Gastroesophageal sphincter (tissue), 4 donors: Measurements from ENCODE around the gene ZNF491. TPM values are rescaled to one million over a fixed set of nuclear protein-coding genes. Genes with fewer than 3 reads are reported as not detected.
"Not testable (repeated sequence)": the region's sequence is repeated elsewhere in the genome, so short reads cannot be mapped to it uniquely, and the experiment has no call there.

Source experiments
- ATAC-seq: fragments of 150-250 bp; one replicate; pipeline ENCODE4 v1.9.1; 2016; ENCODE audit warnings: mild to moderate bottlenecking, moderate library complexity
- H3K27ac ChIP-seq, 4 donors: fragments of 200-600 bp; sonication (generic) in 3 of 4; 1 replicate in 3 of 4; 2 replicates in 1 of 4; pipeline ENCODE4 v1.5.1; 2016 to 2019
- H3K27me3 ChIP-seq: fragments of 200-600 bp; sonication (generic); one replicate; pipeline ENCODE4 v1.5.1; 2019
- H3K36me3 ChIP-seq, 2 donors: fragments of 200-600 bp; sonication (generic); one replicate each; pipeline ENCODE4 v1.5.1; 2019; ENCODE audit warnings: control low read depth in 1 of 2
- H3K4me1 ChIP-seq, 3 donors: fragments of 200-600 bp; sonication (generic); 1 replicate in 2 of 3; 2 replicates in 1 of 3; pipeline ENCODE4 v1.5.1; 2016 to 2019; ENCODE audit warnings: control low read depth in 2 of 3
- H3K4me3 ChIP-seq, 2 donors: fragments of 200-600 bp; sonication (generic); one replicate each; pipeline ENCODE4 v1.5.1; 2019; ENCODE audit warnings: mild to moderate bottlenecking in 1 of 2, moderate library complexity in 1 of 2
- H3K9me3 ChIP-seq, 3 donors: fragments of 200-600 bp; sonication (generic); one replicate each; pipeline ENCODE4 v1.5.1; 2017 to 2019; ENCODE audit warnings: control low read depth in 2 of 3
- CTCF ChIP-seq, 4 experiments: fragments of 200-600 bp in 2 of 4; fragments of 450-650 bp in 2 of 4; sonication (generic) in 1 of 4; IDR thresholded peaks; one replicate each; pipeline ENCODE4 v1.5.1; 2017 to 2019; ENCODE audit warnings: antibody characterized with exemption in 4 of 4, mild to moderate bottlenecking in 2 of 4, moderate library complexity in 2 of 4
- EP300 ChIP-seq: sonication (generic); formaldehyde crosslinking; IDR thresholded peaks from one replicate; pipeline ENCODE4 v1.6.1; 2017; ENCODE audit warnings: antibody characterized with exemption, mild to moderate bottlenecking
- POLR2A ChIP-seq, 2 donors: fragments of 450-650 bp; IDR thresholded peaks; one replicate each; pipeline ENCODE4 v1.6.1; 2017; ENCODE audit warnings: antibody characterized with exemption in 2 of 2, mild to moderate bottlenecking in 2 of 2, moderate library complexity in 1 of 2
- POLR2AphosphoS5 ChIP-seq: sonication (generic); formaldehyde crosslinking; IDR thresholded peaks from one replicate; pipeline ENCODE4 v1.6.1; 2017; ENCODE audit warnings: antibody characterized with exemption
- WGBS, 2 donors: methylation state at CpG; one replicate each; pipeline ENCODE4 v1.1.5; 2018; ENCODE audit warnings: low coverage in 1 of 2; 5-methylcytosine and 5-hydroxymethylcytosine counted together
- total RNA-seq, 4 donors: library from RNA; depleted of rRNA; stranded (reverse); fragments of >200 nt; gene quantifications; one replicate each; pipeline ENCODE4 v1.1.0, GENCODE V29; 2016

The ZNF491 gene
- total RNA-seq, 4 donors from 2014 or later = 1.8 to 3.7 (median 3.1) TPM

- WGBS, 2 donors = 0 to 1% methylated on average over 6 to 9 of the region's 59 CpGs
- TF ChIP-seq POLR2AphosphoS5 = peak; percentile 62
- no peak for TF ChIP-seq EP300
- TF ChIP-seq CTCF (IDR thresholded peaks at IDR 0.05) = no peak
- TF ChIP-seq POLR2A (IDR thresholded peaks at IDR 0.05) = peak; percentile 33 to 38
- Histone ChIP-seq H3K4me1 (peaks cover 0 to 23% (median 4%) of the 10 kb centered on the region in 3 donors), H3K27ac (peak within 1 kb of the TSS; percentile 27 to 84 (median 83)), H3K36me3 (no peaks in the 10 kb centered on the region), H3K27me3 (no peaks in the 10 kb centered on the region), H3K9me3 (no peaks in the 10 kb centered on the region), H3K4me3 (peak within 1 kb of the TSS; percentile 57 to 67)
- peak; percentile 98 for ATAC-seq
Measured at GRCh38 chr19:11848594-11849469, 50.5 kb downstream of the ZNF491 start, which contains the start of gene ZNF439. ZNF439 (plus strand) TSS chr19:11848726; CDS start chr19:11848868, 142 bp downstream.

- not testable (repeated sequence) for ATAC-seq, H3K4me3 ChIP-seq, H3K36me3 ChIP-seq, H3K9me3 ChIP-seq, H3K27ac ChIP-seq, H3K27me3 ChIP-seq
- H3K4me1 ChIP-seq = peaks cover 0 to 23% (median 4%) of the 10 kb centered on the region in 3 donors
- 83 to 92% methylated on average over 2 to 4 of the region's 4 CpGs for WGBS, 2 donors
Measured at GRCh38 chr19:11850289-11850688, 52.0 kb downstream of the ZNF491 start.

GRCh38 chr19:11853358-11853757 lies 55.0 kb downstream of the ZNF491 start:
- Histone ChIP-seq H3K9me3 (no peaks in the 10 kb centered on the region), H3K27ac (no peak overlapping the region), H3K27me3 (no peaks in the 10 kb centered on the region), H3K4me1 (peaks cover 0 to 17% (median 4%) of the 10 kb centered on the region in 3 donors), H3K4me3 (no peak overlapping the region), H3K36me3 (peaks cover 0 to 12% of the 10 kb centered on the region in 2 donors)
- no peak for ATAC-seq
- WGBS, 2 donors = 74 to 100% methylated on average over 3 of the region's 3 CpGs
- TF ChIP-seq EP300 (no peak), POLR2AphosphoS5 (no peak), CTCF (IDR thresholded peaks at IDR 0.05) (no peak), POLR2A (IDR thresholded peaks at IDR 0.05) (no peak)

- ATAC-seq = no peak
- no peak overlapping the region for H3K4me3 ChIP-seq
- no peaks in the 10 kb centered on the region for H3K27me3 ChIP-seq
- no peaks in the 10 kb centered on the region for H3K4me1 ChIP-seq
- H3K27ac ChIP-seq = no peak overlapping the region
- H3K36me3 ChIP-seq = peaks cover 0 to 20% of the 10 kb centered on the region in 2 donors
- no peak for TF ChIP-seq POLR2A (IDR thresholded peaks at IDR 0.05)
- no peak for TF ChIP-seq CTCF (IDR thresholded peaks at IDR 0.05)
- no peak for TF ChIP-seq EP300
- no peak for TF ChIP-seq POLR2AphosphoS5
- peaks cover 0 to 9% (median 0%) of the 10 kb centered on the region in 3 donors for H3K9me3 ChIP-seq
- WGBS, 2 donors = 98 to 99% methylated on average over 11 to 12 of the region's 12 CpGs
Measured at GRCh38 chr19:11856596-11857250, 58.4 kb downstream of the ZNF491 start.

Other genes with a start within 250 kb of the ZNF491 start
- gene ELOF1, start 239.3 kb upstream of the ZNF491 start, total RNA-seq = 10 to 100 TPM; 19.1 to 49.4 (median 32.0) TPM
- 10 to 100 TPM in 2 of 4 donors, 1 to 10 TPM in 2; 4.4 to 12.0 (median 9.8) TPM for gene ACP5, start 220.9 kb upstream of the ZNF491 start, total RNA-seq
- 10 to 100 TPM in 3 of 4 donors, 1 to 10 TPM in 1; 9.6 to 18.0 (median 10.4) TPM for gene ZNF627, start 201.0 kb upstream of the ZNF491 start, total RNA-seq
- gene ZNF823, start 59.6 kb upstream of the ZNF491 start, total RNA-seq = 10 to 100 TPM in 1 of 4 donors, 1 to 10 TPM in 3; 6.7 to 11.4 (median 8.7) TPM
- 10 to 100 TPM in 1 of 4 donors, 1 to 10 TPM in 3; 4.5 to 10.7 (median 7.7) TPM for gene ZNF441, start 31.5 kb upstream of the ZNF491 start, total RNA-seq
- gene ZNF440, start 15.8 kb downstream of the ZNF491 start, total RNA-seq = 10 to 100 TPM in 1 of 4 donors, 1 to 10 TPM in 3; 4.8 to 13.2 (median 9.7) TPM
- 10 to 100 TPM in 2 of 4 donors, 1 to 10 TPM in 2; 6.5 to 18.1 (median 8.5) TPM for gene ZNF439, start 50.2 kb downstream of the ZNF491 start, total RNA-seq
- 10 to 100 TPM in 2 of 4 donors, 1 to 10 TPM in 2; 3.5 to 13.6 (median 9.1) TPM for gene ZNF69, start 89.3 kb downstream of the ZNF491 start, total RNA-seq
- 10 to 100 TPM in 3 of 4 donors, 1 to 10 TPM in 1; 7.1 to 19.6 (median 11.4) TPM for gene ZNF700, start 126.6 kb downstream of the ZNF491 start, total RNA-seq
- gene ZNF763, start 166.5 kb downstream of the ZNF491 start, total RNA-seq = 1 to 10 TPM; 4.5 to 8.1 (median 5.1) TPM
- gene ZNF433, start 237.2 kb downstream of the ZNF491 start, total RNA-seq = 10 to 100 TPM in 1 of 4 donors, 1 to 10 TPM in 3; 5.4 to 12.8 (median 6.5) TPM